ENCODE data around the gene S1PR3.

The S1PR3 gene

DNA sequence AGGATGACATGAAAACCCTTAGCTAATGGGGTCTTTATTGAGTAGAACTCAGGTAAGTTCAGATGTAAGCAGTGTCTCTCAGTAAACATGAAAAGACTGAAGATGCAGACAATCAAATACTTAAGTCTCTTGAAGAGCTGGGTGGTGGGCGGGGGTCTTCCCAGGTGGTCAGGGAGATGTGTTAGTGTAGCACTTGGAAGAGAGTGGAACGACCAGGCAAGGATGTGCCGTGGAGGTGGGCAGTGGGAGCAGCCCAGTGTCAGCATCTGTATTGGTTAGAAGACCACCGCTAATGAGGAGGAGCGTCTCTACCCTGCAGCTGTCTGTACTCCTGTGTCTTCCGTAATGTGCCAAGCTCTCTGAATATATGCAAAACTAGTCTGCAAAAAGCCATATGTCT is 4.4 kb downstream of the S1PR3 start:
- Histone ChIP-seq H3K36me3 (replicated peaks; ENCODE audit: insufficient read depth, low read length) (no peaks in the 10 kb centered on the region), H3K4me1 (ENCODE audit: low read length) (no peaks in the 10 kb centered on the region), H3K9me3 (replicated peaks; ENCODE audit: insufficient read depth, low read length) (no peaks in the 10 kb centered on the region), H3K79me2 (ENCODE audit: low read length) (no peaks in the 10 kb centered on the region), H3F3A (ENCODE audit: insufficient read depth, low read length) (no peaks in the 10 kb centered on the region), H3K4me3 (ENCODE audit: low read length) (no peak overlapping the region), H3K9me2 (replicated peaks; ENCODE audit: insufficient read depth, low read length) (no peaks in the 10 kb centered on the region), H3K4me2 (ENCODE audit: low read depth, low read length) (no peak overlapping the region), H4K20me1 (ENCODE audit: insufficient read depth, low read length) (no peaks in the 10 kb centered on the region), H3K27me3 (replicated peaks; ENCODE audit: insufficient read depth, low read length) (peaks cover 15% of the 10 kb centered on the region), H3K9ac (ENCODE audit: low read length) (no peak overlapping the region), H3K27ac (ENCODE audit: low read length) (no peak overlapping the region), H2AFZ (ENCODE audit: low read length) (no peak overlapping the region)
- no peak for DNase-seq
- TF ChIP-seq EZH2phosphoT487 (IDR thresholded peaks at IDR 0.05; ENCODE audit: low read length): no peak
- no peak for TF ChIP-seq CTCF (IDR thresholded peaks at IDR 0.05; ENCODE audit: low read length)
- no peak for TF ChIP-seq EZH2 (optimal IDR thresholded peaks at IDR 0.05; ENCODE audit: low read depth, low read length)

GRCh38 chr9:88996046-88996920 is 5.0 kb downstream of the S1PR3 start:
- no peaks in the 10 kb centered on the region for H4K20me1 ChIP-seq (ENCODE audit: insufficient read depth, low read length)
- H3K79me2 ChIP-seq (ENCODE audit: low read length): no peaks in the 10 kb centered on the region
- no peak overlapping the region for H2AFZ ChIP-seq (ENCODE audit: low read length)
- H3K27ac ChIP-seq (ENCODE audit: low read length): no peak overlapping the region
- no peak overlapping the region for H3K9ac ChIP-seq (ENCODE audit: low read length)
- H3K9me3 ChIP-seq (replicated peaks; ENCODE audit: insufficient read depth, low read length): no peaks in the 10 kb centered on the region
- no peak overlapping the region for H3K4me2 ChIP-seq (ENCODE audit: low read depth, low read length)
- H3K27me3 ChIP-seq (replicated peaks; ENCODE audit: insufficient read depth, low read length): peaks cover 15% of the 10 kb centered on the region
- TF ChIP-seq EZH2 (optimal IDR thresholded peaks at IDR 0.05; ENCODE audit: low read depth, low read length): no peak
- no peak for TF ChIP-seq CTCF (IDR thresholded peaks at IDR 0.05; ENCODE audit: low read length)
- no peak for TF ChIP-seq EZH2phosphoT487 (IDR thresholded peaks at IDR 0.05; ENCODE audit: low read length)
- no peaks in the 10 kb centered on the region for H3K4me1 ChIP-seq (ENCODE audit: low read length)
- no peaks in the 10 kb centered on the region for H3K9me2 ChIP-seq (replicated peaks; ENCODE audit: insufficient read depth, low read length)
- no peaks in the 10 kb centered on the region for H3K36me3 ChIP-seq (replicated peaks; ENCODE audit: insufficient read depth, low read length)
- no peak for DNase-seq
- no peak overlapping the region for H3K4me3 ChIP-seq (ENCODE audit: low read length)
- no peaks in the 10 kb centered on the region for H3F3A ChIP-seq (ENCODE audit: insufficient read depth, low read length)

DNA sequence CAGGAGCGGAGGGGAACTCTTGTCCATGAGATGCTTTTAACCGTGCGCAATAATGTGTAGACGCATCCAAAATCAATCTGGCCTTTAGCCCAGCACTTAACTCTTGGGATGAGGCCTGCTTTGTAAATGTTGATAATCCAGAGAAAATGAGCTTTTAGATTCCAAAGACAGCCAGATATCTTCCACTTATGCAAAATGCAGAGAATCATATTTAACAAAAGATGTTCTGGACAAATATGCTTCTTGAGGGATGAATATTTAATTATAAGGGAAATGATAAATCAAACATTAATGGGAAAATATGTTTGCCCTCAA is 5.6 kb downstream of the S1PR3 start:
- no peaks in the 10 kb centered on the region for H3K4me1 ChIP-seq (ENCODE audit: low read length)
- no peaks in the 10 kb centered on the region for H3K79me2 ChIP-seq (ENCODE audit: low read length)
- H3K9ac ChIP-seq (ENCODE audit: low read length): no peak overlapping the region
- TF ChIP-seq EZH2phosphoT487 (IDR thresholded peaks at IDR 0.05; ENCODE audit: low read length): no peak
- no peak for TF ChIP-seq CTCF (IDR thresholded peaks at IDR 0.05; ENCODE audit: low read length)
- no peak for TF ChIP-seq EZH2 (optimal IDR thresholded peaks at IDR 0.05; ENCODE audit: low read depth, low read length)
- H2AFZ ChIP-seq (ENCODE audit: low read length): no peak overlapping the region
- H3K4me2 ChIP-seq (ENCODE audit: low read depth, low read length): no peak overlapping the region
- no peaks in the 10 kb centered on the region for H3K36me3 ChIP-seq (replicated peaks; ENCODE audit: insufficient read depth, low read length)
- H3K9me2 ChIP-seq (replicated peaks; ENCODE audit: insufficient read depth, low read length): no peaks in the 10 kb centered on the region
- DNase-seq: no peak
- no peak overlapping the region for H3K4me3 ChIP-seq (ENCODE audit: low read length)
- no peaks in the 10 kb centered on the region for H4K20me1 ChIP-seq (ENCODE audit: insufficient read depth, low read length)
- H3K27ac ChIP-seq (ENCODE audit: low read length): no peak overlapping the region
- H3K27me3 ChIP-seq (replicated peaks; ENCODE audit: insufficient read depth, low read length): peaks cover 10% of the 10 kb centered on the region
- no peaks in the 10 kb centered on the region for H3K9me3 ChIP-seq (replicated peaks; ENCODE audit: insufficient read depth, low read length)
- H3F3A ChIP-seq (ENCODE audit: insufficient read depth, low read length): no peaks in the 10 kb centered on the region
